HepG2 (cell line): ENCODE data around the gene NCOA6. TPM values are rescaled to one million over a fixed set of nuclear protein-coding genes. Genes with fewer than 3 reads are reported as not detected.

ENCODE experiments used
- ARNT ChIP-seq: fragments of 450-650 bp; IDR thresholded peaks from 2 replicates; pipeline ENCODE4 v1.6.1; 2017
- CHCHD3 ChIP-seq: sonication (generic); formaldehyde crosslinking; IDR thresholded peaks from 2 replicates; pipeline ENCODE4 v1.8.0; 2022; ENCODE audit warnings: mild to moderate bottlenecking, missing genetic modification reagents, moderate library complexity
- HMGXB3 ChIP-seq: sonication (generic); formaldehyde crosslinking; IDR thresholded peaks from 2 replicates; pipeline ENCODE4 v1.4.0; 2020; ENCODE audit warnings: missing genetic modification reagents, borderline replicate concordance
- HNF1B ChIP-seq: sonication (generic); formaldehyde crosslinking; IDR thresholded peaks from 2 replicates; pipeline ENCODE4 v1.5.1; 2020; ENCODE audit warnings: mild to moderate bottlenecking, moderate library complexity, missing genetic modification reagents
- KDM5A ChIP-seq: fragments of 200-600 bp; sonication (generic); IDR thresholded peaks from 2 replicates; pipeline ENCODE4 v1.7.0; 2018; ENCODE audit warnings: antibody characterized with exemption, mild to moderate bottlenecking, low read length, borderline replicate concordance
- PHF20 ChIP-seq: sonication (generic); formaldehyde crosslinking; IDR thresholded peaks from 2 replicates; pipeline ENCODE4 v1.5.0; 2020; ENCODE audit warnings: mild to moderate bottlenecking, missing genetic modification reagents
- TEAD2 ChIP-seq: sonication (generic); formaldehyde crosslinking; IDR thresholded peaks from 2 replicates; pipeline ENCODE4 v1.9.0; 2021; ENCODE audit warnings: missing genetic modification reagents
- ZBTB40 ChIP-seq, 2 experiments: fragments of 450-650 bp in 1 of 2; sonication (generic) in 1 of 2; formaldehyde crosslinking in 1 of 2; IDR thresholded peaks; 2 replicates each; pipeline versions ENCODE4 v1.6.1 to v1.8.0; 2016 to 2022; ENCODE audit warnings: antibody characterized with exemption in 1 of 2, mild to moderate bottlenecking in 1 of 2, missing genetic modification reagents in 1 of 2
- ZBTB8A ChIP-seq: sonication (generic); formaldehyde crosslinking; IDR thresholded peaks from 2 replicates; pipeline ENCODE4 v1.4.0; 2020; ENCODE audit warnings: mild to moderate bottlenecking, low read depth, missing genetic modification reagents, borderline replicate concordance
- ZNF24 ChIP-seq: fragments of 450-650 bp; IDR thresholded peaks from 2 replicates; pipeline ENCODE4 v1.6.1; 2017; ENCODE audit warnings: antibody characterized with exemption, mild to moderate bottlenecking
- ZNF30 ChIP-seq: sonication (generic); formaldehyde crosslinking; IDR thresholded peaks from 2 replicates; pipeline ENCODE4 v1.5.0; 2020; ENCODE audit warnings: mild to moderate bottlenecking, missing genetic modification reagents
- ZNF772 ChIP-seq: sonication (generic); formaldehyde crosslinking; IDR thresholded peaks from 2 replicates; pipeline ENCODE4 v1.5.0; 2020; ENCODE audit warnings: mild to moderate bottlenecking, missing genetic modification reagents
- ZNF777 ChIP-seq: sonication (generic); formaldehyde crosslinking; IDR thresholded peaks from 2 replicates; pipeline ENCODE4 v1.4.0; 2020; ENCODE audit warnings: missing genetic modification reagents
- polyA plus RNA-seq, 8 experiments: library from polyadenylated mRNA; depleted of rRNA in 3 of 8; stranded (reverse) in 7 of 8; unstranded in 1 of 8; fragments of >200 nt; fragmentation: Illumina TruSeq in 4 of 8; extraction: Trizol in 4 of 8; gene quantifications; 2 replicates each; pipeline versions ENCODE4 v1.2.1 to v1.2.3, GENCODE V29; 2011 to 2016; ENCODE audit warnings: low read depth in 4 of 8, missing spikeins in 1 of 8, mixed read lengths in 1 of 8; ENCODE audit not compliant: insufficient read depth in 1 of 8
- total RNA-seq, 5 experiments: library from RNA; depleted of rRNA; stranded (reverse); fragments of >200 nt; fragmentation: Illumina TruSeq; extraction: Trizol; gene quantifications; 2 replicates each; pipeline ENCODE4 v1.2.3, GENCODE V29; 2016; ENCODE audit warnings: low read depth in 1 of 5

Gene NCOA6
- total and polyA plus RNA-seq, 2 of the 13 experiments (the other 11 are each of a cell fraction or from before 2014, with no cell fraction given): 11.2 to 29.3 TPM

- TF ChIP-seq ZBTB40 (IDR thresholded peaks at IDR 0.05): no peak
- no peak for TF ChIP-seq ZBTB40 (CRISPR knock-in tag; IDR thresholded peaks at IDR 0.05)
- no peak for TF ChIP-seq CHCHD3 (CRISPR knock-in tag)
- peak; percentile 66; the same call in 1 of the 2 replicates for TF ChIP-seq HNF1B (CRISPR knock-in tag)
- TF ChIP-seq ZNF772 (CRISPR knock-in tag): no peak
- TF ChIP-seq TEAD2 (CRISPR knock-in tag): no peak
- no peak for TF ChIP-seq KDM5A
- TF ChIP-seq ZNF777 (CRISPR knock-in tag): peak; percentile 71; the same call in 1 of the 2 replicates
- TF ChIP-seq HMGXB3 (CRISPR knock-in tag): peak; percentile 55; the same call in 1 of the 2 replicates
- peak; percentile 34; the same call in 1 of the 2 replicates for TF ChIP-seq ZNF24
- no peak for TF ChIP-seq ZBTB8A
- TF ChIP-seq ARNT: no peak
- 0 out of 2 replicates have a peak, but pooled peaks have one; percentile 14 for TF ChIP-seq PHF20 (CRISPR knock-in tag)
- no peak for TF ChIP-seq ZNF30 (CRISPR knock-in tag)
Observed at GRCh38 chr20:34825530-34826362, at the start of gene NCOA6 (continued).
